ENCODE data around the gene LANCL3.
"Not testable (repeated sequence)": the region's sequence is repeated elsewhere in the genome, so short reads cannot be mapped to it uniquely, and the experiment has no call there.

Gene LANCL3

DNA sequence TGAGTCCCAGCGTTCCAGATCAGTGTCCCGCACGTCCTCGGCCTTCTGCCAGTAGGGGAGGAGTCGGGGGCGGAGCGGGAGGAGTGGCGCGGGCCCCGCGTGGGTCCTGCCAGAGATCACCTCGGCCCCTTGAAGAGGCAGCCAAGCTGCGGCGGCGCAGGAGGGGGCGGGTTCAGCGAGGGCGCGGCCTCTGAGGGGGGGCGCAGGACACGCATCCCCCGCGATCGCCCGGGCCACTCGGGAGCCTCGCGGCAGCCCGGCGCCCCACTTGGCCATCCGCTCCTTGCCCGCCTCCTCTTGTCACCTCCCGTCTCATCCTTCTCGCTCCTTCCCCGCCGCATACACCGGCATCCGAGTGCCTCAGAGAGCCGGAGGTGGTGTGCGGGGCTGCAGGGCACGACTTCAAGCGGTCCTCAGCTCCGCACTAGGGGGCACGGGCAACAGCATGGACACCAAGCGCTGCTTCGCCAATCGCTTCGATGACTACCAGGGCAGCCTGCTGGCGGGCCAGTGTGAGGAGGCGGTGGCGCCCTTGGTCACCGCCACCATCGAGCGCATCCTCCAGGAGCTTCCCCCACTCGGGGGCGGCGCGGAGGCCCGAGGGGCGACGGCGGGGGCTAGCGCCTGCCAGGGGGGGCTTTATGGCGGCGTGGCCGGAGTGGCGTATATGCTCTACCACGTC, at the start of gene LANCL3:
TSS of gene LANCL3 (plus strand) at position 236 of the 682 bp plus-strand sequence. CDS start at position 446, 210 bp downstream.
- not testable (repeated sequence) for H3K9me3 ChIP-seq (ENCODE audit: insufficient read depth, low read length); H3K79me2 ChIP-seq (ENCODE audit: insufficient read depth, low read length); H3F3A ChIP-seq (ENCODE audit: insufficient read depth); H3K27me3 ChIP-seq (ENCODE audit: low read length); H3K4me3 ChIP-seq (ENCODE audit: insufficient read depth, low read length, poor library complexity, severe bottlenecking); H3K9ac ChIP-seq (ENCODE audit: low read length); H4K20me1 ChIP-seq (ENCODE audit: low read depth, low read length); H3K9me2 ChIP-seq (replicated peaks; ENCODE audit: insufficient read depth, low read length); H3K36me3 ChIP-seq (ENCODE audit: low read length)
- Histone ChIP-seq H3K27ac (ENCODE audit: low read depth, low read length) (peak within 1 kb of the TSS; percentile 42), H3K4me2 (ENCODE audit: low read depth, low read length, poor library complexity, severe bottlenecking) (peak within 1 kb of the TSS; percentile 36), H2AFZ (ENCODE audit: low read depth, low read length, severe bottlenecking) (peak within 1 kb of the TSS; percentile 41)

DNA sequence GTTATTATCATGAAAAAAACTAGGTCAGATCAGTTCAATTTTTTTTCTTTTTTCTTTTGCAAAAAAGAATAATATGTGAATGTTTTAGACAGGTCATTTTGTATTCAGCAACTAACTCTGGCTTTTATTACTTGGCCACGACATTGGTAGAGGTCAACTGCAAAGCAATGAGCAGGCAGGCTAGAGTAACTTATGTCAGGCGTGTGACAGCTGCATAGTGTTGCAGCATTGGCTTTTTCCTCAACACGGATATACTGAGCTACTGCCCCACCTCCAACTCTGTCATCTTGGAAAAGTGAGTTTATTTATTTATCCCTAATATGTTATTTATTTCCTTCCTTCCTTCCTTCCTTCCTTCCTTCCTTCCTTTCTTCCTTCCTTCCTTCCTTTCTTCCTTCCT, 47.8 kb upstream of the LANCL3 start:
- not testable (repeated sequence) for H3K9me2 ChIP-seq (replicated peaks; ENCODE audit: insufficient read depth, low read length); H3K79me2 ChIP-seq (ENCODE audit: insufficient read depth, low read length); H3K27me3 ChIP-seq (ENCODE audit: low read length); H3K4me2 ChIP-seq (ENCODE audit: low read depth, low read length, poor library complexity, severe bottlenecking); H3K27ac ChIP-seq (ENCODE audit: low read depth, low read length); H3K4me3 ChIP-seq (ENCODE audit: insufficient read depth, low read length, poor library complexity, severe bottlenecking); H4K20me1 ChIP-seq (ENCODE audit: low read depth, low read length); H3K9me3 ChIP-seq (ENCODE audit: insufficient read depth, low read length); H3F3A ChIP-seq (ENCODE audit: insufficient read depth); H3K9ac ChIP-seq (ENCODE audit: low read length); H2AFZ ChIP-seq (ENCODE audit: low read depth, low read length, severe bottlenecking); H3K36me3 ChIP-seq (ENCODE audit: low read length)

DNA sequence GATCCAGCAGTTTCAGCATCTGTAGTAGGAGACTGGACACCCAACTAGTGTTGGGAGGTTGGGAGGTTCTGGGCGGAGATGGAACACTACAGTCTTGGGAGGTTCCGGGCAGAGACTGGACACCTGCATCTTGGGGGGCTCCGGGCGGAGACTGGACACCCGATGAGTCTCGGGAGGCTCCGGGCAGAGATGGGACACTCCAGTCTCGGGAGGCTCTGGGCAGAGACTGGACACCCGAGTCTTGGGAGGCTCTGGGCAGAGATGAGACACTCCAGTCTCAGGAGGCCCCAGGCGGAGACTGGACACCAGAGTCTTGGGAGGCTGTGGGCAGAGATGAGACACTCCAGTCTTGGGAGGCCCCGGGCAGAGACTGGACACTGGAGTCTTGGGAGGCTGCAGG, 29.5 kb upstream of the LANCL3 start:
- Histone ChIP-seq H3K9ac (ENCODE audit: low read length) (no peak overlapping the region), H4K20me1 (ENCODE audit: low read depth, low read length) (no peaks in the 10 kb centered on the region), H3K4me3 (ENCODE audit: insufficient read depth, low read length, poor library complexity, severe bottlenecking) (no peak overlapping the region), H3K36me3 (ENCODE audit: low read length) (no peaks in the 10 kb centered on the region), H3K9me3 (ENCODE audit: insufficient read depth, low read length) (no peaks in the 10 kb centered on the region), H2AFZ (ENCODE audit: low read depth, low read length, severe bottlenecking) (no peak overlapping the region), H3K27me3 (ENCODE audit: low read length) (no peaks in the 10 kb centered on the region), H3F3A (ENCODE audit: insufficient read depth) (no peaks in the 10 kb centered on the region), H3K27ac (ENCODE audit: low read depth, low read length) (no peak overlapping the region), H3K9me2 (replicated peaks; ENCODE audit: insufficient read depth, low read length) (no peaks in the 10 kb centered on the region), H3K79me2 (ENCODE audit: insufficient read depth, low read length) (no peaks in the 10 kb centered on the region), H3K4me2 (ENCODE audit: low read depth, low read length, poor library complexity, severe bottlenecking) (no peak overlapping the region)
- no peak for TF ChIP-seq EZH2phosphoT487 (conservative IDR thresholded peaks at IDR 0.05; ENCODE audit: low read length)
- TF ChIP-seq, protein P1, sequence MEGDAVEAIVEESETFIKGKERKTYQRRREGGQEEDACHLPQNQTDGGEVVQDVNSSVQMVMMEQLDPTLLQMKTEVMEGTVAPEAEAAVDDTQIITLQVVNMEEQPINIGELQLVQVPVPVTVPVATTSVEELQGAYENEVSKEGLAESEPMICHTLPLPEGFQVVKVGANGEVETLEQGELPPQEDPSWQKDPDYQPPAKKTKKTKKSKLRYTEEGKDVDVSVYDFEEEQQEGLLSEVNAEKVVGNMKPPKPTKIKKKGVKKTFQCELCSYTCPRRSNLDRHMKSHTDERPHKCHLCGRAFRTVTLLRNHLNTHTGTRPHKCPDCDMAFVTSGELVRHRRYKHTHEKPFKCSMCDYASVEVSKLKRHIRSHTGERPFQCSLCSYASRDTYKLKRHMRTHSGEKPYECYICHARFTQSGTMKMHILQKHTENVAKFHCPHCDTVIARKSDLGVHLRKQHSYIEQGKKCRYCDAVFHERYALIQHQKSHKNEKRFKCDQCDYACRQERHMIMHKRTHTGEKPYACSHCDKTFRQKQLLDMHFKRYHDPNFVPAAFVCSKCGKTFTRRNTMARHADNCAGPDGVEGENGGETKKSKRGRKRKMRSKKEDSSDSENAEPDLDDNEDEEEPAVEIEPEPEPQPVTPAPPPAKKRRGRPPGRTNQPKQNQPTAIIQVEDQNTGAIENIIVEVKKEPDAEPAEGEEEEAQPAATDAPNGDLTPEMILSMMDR (IDR thresholded peaks at IDR 0.05; ENCODE audit: insufficient read depth, low read length, poor library complexity, severe bottlenecking) = no peak

DNA sequence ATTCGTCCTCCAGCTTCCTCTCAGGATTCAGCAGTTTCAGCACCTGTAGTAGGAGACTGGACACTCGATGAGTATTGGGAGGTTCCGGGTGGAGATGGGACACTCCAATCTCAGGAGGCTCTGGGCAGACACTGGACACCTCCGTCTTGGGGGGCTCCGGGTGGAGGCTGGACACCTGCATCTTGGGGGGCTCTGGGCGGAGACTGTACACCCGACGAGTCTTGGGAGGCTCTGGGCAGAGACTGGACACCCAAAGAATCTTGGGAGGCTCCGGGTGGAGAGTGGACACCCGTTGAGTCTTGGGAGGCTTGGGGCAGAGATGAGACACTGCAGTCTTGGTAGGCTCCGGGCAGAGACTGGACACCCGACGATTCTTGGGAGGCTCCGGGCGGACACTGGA, 28.7 kb upstream of the LANCL3 start:
- Histone ChIP-seq H4K20me1 (ENCODE audit: low read depth, low read length) (no peaks in the 10 kb centered on the region), H2AFZ (ENCODE audit: low read depth, low read length, severe bottlenecking) (no peak overlapping the region), H3F3A (ENCODE audit: insufficient read depth) (no peaks in the 10 kb centered on the region), H3K79me2 (ENCODE audit: insufficient read depth, low read length) (no peaks in the 10 kb centered on the region), H3K27ac (ENCODE audit: low read depth, low read length) (no peak overlapping the region), H3K9me3 (ENCODE audit: insufficient read depth, low read length) (no peaks in the 10 kb centered on the region), H3K4me3 (ENCODE audit: insufficient read depth, low read length, poor library complexity, severe bottlenecking) (no peak overlapping the region), H3K36me3 (ENCODE audit: low read length) (no peaks in the 10 kb centered on the region), H3K9me2 (replicated peaks; ENCODE audit: insufficient read depth, low read length) (no peaks in the 10 kb centered on the region), H3K9ac (ENCODE audit: low read length) (no peak overlapping the region), H3K4me2 (ENCODE audit: low read depth, low read length, poor library complexity, severe bottlenecking) (no peak overlapping the region), H3K27me3 (ENCODE audit: low read length) (no peaks in the 10 kb centered on the region)
- TF ChIP-seq, protein P1 (IDR thresholded peaks at IDR 0.05; ENCODE audit: insufficient read depth, low read length, poor library complexity, severe bottlenecking) = no peak
- no peak for TF ChIP-seq EZH2phosphoT487 (conservative IDR thresholded peaks at IDR 0.05; ENCODE audit: low read length)

All from SU-DHL-6 (cell line).